Activated CD4-positive, alpha-beta memory T cell treated with anti-CD3 and anti-CD28 coated beads, Interleukin-2, amount 10 ng/mL, durations not matched to agents 7 days and 5 days (primary cell): ENCODE data around the gene CPLANE1. TPM values are rescaled to one million over a fixed set of nuclear protein-coding genes. Genes with fewer than 3 reads are reported as not detected.

Experiments used
- CTCF ChIA-PET: fragments of 350-600 bp; sonication (Branson Sonifier 250); formaldehyde crosslinking; loops from one replicate; lab custom pipeline; 2021; ENCODE audit warnings: antibody characterized with exemption, inconsistent platforms; lab: Charles Lee
- POLR2A ChIA-PET: fragments of 350-600 bp; sonication (Branson Sonifier 250); formaldehyde crosslinking; loops from one replicate; lab custom pipeline; 2021; ENCODE audit warnings: antibody characterized with exemption; lab: Charles Lee
- DNase-seq: peaks from one replicate; pipeline ENCODE4 v3.0.0-alpha.2; 2020
- H3K27ac Mint-ChIP-seq: one replicate; pipeline ENCODE4 v1.8.0; 2021; ENCODE audit warnings: mild to moderate bottlenecking, mixed read lengths
- H3K27me3 Mint-ChIP-seq: one replicate; pipeline ENCODE4 v1.8.0; 2021; ENCODE audit warnings: mixed read lengths
- H3K36me3 Mint-ChIP-seq: one replicate; pipeline ENCODE4 v1.8.0; 2021; ENCODE audit warnings: low read depth, mixed read lengths
- H3K4me1 Mint-ChIP-seq: one replicate; pipeline ENCODE4 v1.8.0; 2021; ENCODE audit warnings: mixed read lengths
- H3K4me3 Mint-ChIP-seq: one replicate; pipeline ENCODE4 v1.8.0; 2021; ENCODE audit warnings: mild to moderate bottlenecking, mixed read lengths
- H3K9me3 Mint-ChIP-seq: one replicate; pipeline ENCODE4 v1.8.0; 2021; ENCODE audit warnings: mixed read lengths
- total RNA-seq, 2 experiments: library from RNA; stranded (reverse); gene quantifications; one replicate each; pipeline ENCODE4 v1.2.3, GENCODE V29; 2021

CPLANE1 gene
- total RNA-seq, 2 experiments from 2014 or later, result 5.5 to 5.8 TPM

DNA sequence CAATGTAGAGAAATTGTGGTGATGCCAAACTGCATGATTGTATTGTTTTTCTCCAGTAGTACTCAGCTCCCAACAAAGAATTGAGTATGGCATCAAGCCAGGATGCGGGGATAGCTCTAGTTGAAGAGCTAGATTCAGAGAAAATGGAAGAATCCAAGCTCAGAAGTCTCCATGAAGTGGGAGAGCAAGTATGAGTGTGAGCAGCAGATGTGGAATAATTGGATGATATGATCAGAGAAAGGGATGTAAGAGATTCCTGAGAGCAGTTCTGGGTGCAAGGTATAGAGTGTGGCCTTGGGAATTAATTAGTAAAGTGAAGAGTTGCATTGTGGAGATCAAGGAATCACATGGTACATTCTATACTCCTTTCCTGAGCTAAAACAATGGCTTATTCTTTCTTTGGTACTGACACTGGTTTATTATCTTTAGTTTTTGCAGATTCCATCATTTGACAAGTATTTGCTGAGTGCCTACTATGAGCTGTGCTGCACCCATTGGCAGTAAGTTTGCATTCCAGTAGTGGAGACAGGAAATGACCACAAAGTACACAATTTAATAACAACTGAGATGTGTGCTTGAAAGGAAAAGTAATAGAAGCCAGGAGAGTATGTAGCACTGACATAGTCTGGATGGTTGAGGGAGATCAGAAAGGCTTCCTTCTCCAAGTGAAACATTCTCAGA lies 177.1 kb downstream of the CPLANE1 start:
- no peak overlapping the region for H3K4me3 Mint-ChIP-seq
- ChIA-PET CTCF (no interaction called here), POLR2A (interaction anchor here (0.5 to 1.3 kb wide), 2 partner anchors 8 to 214 kb away, joined by 3 to 4 read pairs; no protein-coding TSS in a partner anchor)
- H3K36me3 Mint-ChIP-seq, result no peaks in the 10 kb centered on the region
- H3K27me3 Mint-ChIP-seq, result peaks cover 2% of the 10 kb centered on the region
- no peak overlapping the region for H3K27ac Mint-ChIP-seq
- no peaks in the 10 kb centered on the region for H3K9me3 Mint-ChIP-seq
- no peaks in the 10 kb centered on the region for H3K4me1 Mint-ChIP-seq
- no peak for DNase-seq

DNA sequence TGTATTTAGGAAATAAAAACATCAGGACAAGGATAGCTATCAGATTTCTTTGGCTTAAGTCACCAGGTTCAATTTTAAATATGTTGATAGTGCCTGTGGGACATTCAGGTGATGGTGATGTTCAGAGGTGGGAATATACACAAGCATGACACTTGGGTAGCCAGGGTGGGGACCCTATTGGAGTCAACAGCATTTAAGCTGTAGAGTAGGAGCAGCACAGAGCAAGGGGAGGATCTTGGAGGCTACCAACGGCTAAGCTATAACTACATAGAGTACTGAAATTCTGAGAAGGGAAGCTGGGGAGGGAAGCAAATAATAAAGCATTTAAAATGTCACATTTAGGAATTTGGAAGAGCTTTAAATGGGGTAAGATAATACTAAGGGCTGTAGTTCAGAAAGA lies 177.7 kb downstream of the CPLANE1 start:
- ChIA-PET CTCF (no interaction called here), POLR2A (interaction anchor here (0.5 to 1.3 kb wide), 2 partner anchors 9 to 215 kb away, joined by 3 to 4 read pairs; no protein-coding TSS in a partner anchor)
- no peaks in the 10 kb centered on the region for H3K4me1 Mint-ChIP-seq
- H3K27me3 Mint-ChIP-seq, result peaks cover 2% of the 10 kb centered on the region
- no peak for DNase-seq
- no peak overlapping the region for H3K27ac Mint-ChIP-seq
- H3K36me3 Mint-ChIP-seq, result peaks cover 3% of the 10 kb centered on the region
- no peaks in the 10 kb centered on the region for H3K9me3 Mint-ChIP-seq
- no peak overlapping the region for H3K4me3 Mint-ChIP-seq

- POLR2A ChIA-PET, result no interaction called here
- H3K27ac Mint-ChIP-seq, result no peak overlapping the region
- H3K4me3 Mint-ChIP-seq, result no peak overlapping the region
- H3K4me1 Mint-ChIP-seq, result no peaks in the 10 kb centered on the region
- no peaks in the 10 kb centered on the region for H3K27me3 Mint-ChIP-seq
- peaks cover 31% of the 10 kb centered on the region for H3K36me3 Mint-ChIP-seq
- no peak for DNase-seq
- H3K9me3 Mint-ChIP-seq, result no peaks in the 10 kb centered on the region
- CTCF ChIA-PET, result no interaction called here
Measured at GRCh38 chr5:37064442-37064841, 184.7 kb downstream of the CPLANE1 start.

- CTCF ChIA-PET, result no interaction called here
- DNase-seq, result no peak
- H3K4me1 Mint-ChIP-seq, result no peaks in the 10 kb centered on the region
- no peaks in the 10 kb centered on the region for H3K27me3 Mint-ChIP-seq
- H3K9me3 Mint-ChIP-seq, result no peaks in the 10 kb centered on the region
- H3K27ac Mint-ChIP-seq, result no peak overlapping the region
- POLR2A ChIA-PET, result no interaction called here
- peaks cover 36% of the 10 kb centered on the region for H3K36me3 Mint-ChIP-seq
- no peak overlapping the region for H3K4me3 Mint-ChIP-seq
Measured at GRCh38 chr5:37063739-37064138, 185.4 kb downstream of the CPLANE1 start.

GRCh38 chr5:37060030-37060429 lies 189.1 kb downstream of the CPLANE1 start:
- ChIA-PET CTCF (no interaction called here), POLR2A (interaction anchor here (0.8 kb wide), 1 partner anchor 319 kb away, joined by 3 read pairs; the partner anchor contains the start of gene WDR70)
- Mint-ChIP-seq H3K4me1 (peaks cover 8% of the 10 kb centered on the region), H3K36me3 (peaks cover 39% of the 10 kb centered on the region), H3K27ac (no peak overlapping the region), H3K9me3 (no peaks in the 10 kb centered on the region), H3K27me3 (no peaks in the 10 kb centered on the region), H3K4me3 (no peak overlapping the region)
- no peak for DNase-seq

DNA sequence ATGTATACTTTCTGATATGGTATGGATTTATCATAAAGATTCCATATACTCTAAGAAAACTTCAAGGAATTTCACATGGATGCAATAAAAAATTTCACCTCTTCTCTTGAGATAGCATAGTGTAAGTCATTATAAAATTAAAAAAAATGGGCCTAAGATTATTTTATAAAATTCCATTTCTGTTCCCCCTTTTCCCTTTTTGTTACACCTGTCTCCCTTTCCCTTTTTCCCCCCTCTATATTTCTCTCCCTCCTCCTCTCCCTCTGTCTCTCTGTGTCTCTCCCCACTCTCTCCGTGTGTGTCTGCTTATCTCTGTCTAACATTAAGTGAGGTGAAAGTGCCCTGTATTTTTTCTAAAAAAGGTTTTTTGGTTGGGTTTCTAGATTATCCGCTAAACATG lies 192.4 kb downstream of the CPLANE1 start:
- Mint-ChIP-seq H3K4me3 (no peak overlapping the region), H3K4me1 (peaks cover 9% of the 10 kb centered on the region), H3K9me3 (no peaks in the 10 kb centered on the region), H3K27ac (no peak overlapping the region), H3K36me3 (peaks cover 42% of the 10 kb centered on the region), H3K27me3 (no peaks in the 10 kb centered on the region)
- POLR2A ChIA-PET, result no interaction called here
- no peak for DNase-seq
- CTCF ChIA-PET, result no interaction called here

Other genes starting within 250 kb of the CPLANE1 start
- 10 to 100 TPM; 41.3 to 45.9 TPM for gene NUP155, start 121.7 kb upstream of the CPLANE1 start, total RNA-seq
- gene WDR70, start 129.9 kb upstream of the CPLANE1 start, total RNA-seq, result 10 to 100 TPM; 25.7 to 26.9 TPM